ENCODE measurements around the gene CD320. TPM values are rescaled to one million over a fixed set of nuclear protein-coding genes. Genes with fewer than 3 reads are reported as not detected.
"Not testable (repeated sequence)": the region's sequence is repeated elsewhere in the genome, so short reads cannot be mapped to it uniquely, and the experiment has no call there.

Gene CD320
- total RNA-seq, 1 experiment from 2014 or later = 135 TPM

GRCh38 chr19:8269724-8270123 is 38.4 kb downstream of the CD320 start:
- ChIA-PET POLR2A (ENCODE audit: low non-redundant PET) (no interaction called here), CTCF (no interaction called here)
- H3K27ac ChIP-seq (ENCODE audit: low read depth, low read length, poor library complexity, severe bottlenecking) = no peak overlapping the region
- H3K27me3 ChIP-seq (replicated peaks; ENCODE audit: insufficient read depth, low read depth, low read length, poor library complexity) = no peaks in the 10 kb centered on the region
- DNase-seq (ENCODE audit: low spot score) = no peak
- BruUV-seq (replicated peaks) = no TSS peak
- H3K4me3 ChIP-seq (ENCODE audit: low read depth, low read length, poor library complexity, severe bottlenecking) = no peak overlapping the region
- H3K36me3 ChIP-seq (ENCODE audit: insufficient read depth, low read length, poor library complexity, severe bottlenecking) = no peaks in the 10 kb centered on the region
- no peaks in the 10 kb centered on the region for H3K9me3 ChIP-seq (ENCODE audit: low read depth, low read length, poor library complexity, severe bottlenecking)
- H3K4me1 ChIP-seq (ENCODE audit: insufficient read depth, low read length, poor library complexity, severe bottlenecking) = no peaks in the 10 kb centered on the region
- intact Hi-C loops (cut with micrococcal nuclease; ENCODE audit: unreplicated experiment) = no loop called here
- TF ChIP-seq CTCF (conservative IDR thresholded peaks at IDR 0.05; ENCODE audit: low read depth, low read length) (no peak), EZH2 (IDR thresholded peaks at IDR 0.05; ENCODE audit: borderline replicate concordance, low read depth, low read length, poor library complexity, severe bottlenecking) (no peak)

DNA sequence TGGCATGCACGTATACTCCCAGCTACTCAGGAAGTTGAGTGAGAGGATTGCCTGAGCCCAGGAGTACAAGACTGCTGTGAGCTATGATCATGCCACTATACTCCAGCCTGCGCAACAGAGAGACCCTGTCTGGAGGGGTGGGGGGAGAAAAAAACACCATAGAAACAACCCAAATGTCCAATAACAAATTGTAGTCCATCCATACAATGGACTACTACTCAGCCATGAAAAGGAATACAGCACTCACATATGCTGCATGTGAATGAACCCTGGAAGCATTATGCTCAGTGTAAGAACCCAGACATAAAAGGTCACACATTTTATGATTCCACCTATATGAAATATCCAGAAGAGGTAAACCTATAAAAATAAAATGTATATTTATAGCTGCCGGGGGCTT is 42.3 kb downstream of the CD320 start:
- BruUV-seq (replicated peaks) = no TSS peak
- no peak overlapping the region for H3K4me3 ChIP-seq (ENCODE audit: low read depth, low read length, poor library complexity, severe bottlenecking)
- no peak overlapping the region for H3K27ac ChIP-seq (ENCODE audit: low read depth, low read length, poor library complexity, severe bottlenecking)
- TF ChIP-seq CTCF (conservative IDR thresholded peaks at IDR 0.05; ENCODE audit: low read depth, low read length) (no peak), EZH2 (IDR thresholded peaks at IDR 0.05; ENCODE audit: borderline replicate concordance, low read depth, low read length, poor library complexity, severe bottlenecking) (no peak)
- H3K9me3 ChIP-seq (ENCODE audit: low read depth, low read length, poor library complexity, severe bottlenecking) = no peaks in the 10 kb centered on the region
- ChIA-PET CTCF (no interaction called here), POLR2A (ENCODE audit: low non-redundant PET) (no interaction called here)
- intact Hi-C loops (cut with micrococcal nuclease; ENCODE audit: unreplicated experiment) = no loop called here
- H3K27me3 ChIP-seq (replicated peaks; ENCODE audit: insufficient read depth, low read depth, low read length, poor library complexity) = no peaks in the 10 kb centered on the region
- no peaks in the 10 kb centered on the region for H3K4me1 ChIP-seq (ENCODE audit: insufficient read depth, low read length, poor library complexity, severe bottlenecking)
- no peak for DNase-seq (ENCODE audit: low spot score)
- H3K36me3 ChIP-seq (ENCODE audit: insufficient read depth, low read length, poor library complexity, severe bottlenecking) = no peaks in the 10 kb centered on the region

- H3K27me3 ChIP-seq (replicated peaks; ENCODE audit: insufficient read depth, low read depth, low read length, poor library complexity); H3K27ac ChIP-seq (ENCODE audit: low read depth, low read length, poor library complexity, severe bottlenecking); BruUV-seq (replicated peaks); DNase-seq (ENCODE audit: low spot score); H3K4me1 ChIP-seq (ENCODE audit: insufficient read depth, low read length, poor library complexity, severe bottlenecking); intact Hi-C loops (cut with micrococcal nuclease; ENCODE audit: unreplicated experiment); H3K9me3 ChIP-seq (ENCODE audit: low read depth, low read length, poor library complexity, severe bottlenecking); CTCF ChIA-PET; H3K4me3 ChIP-seq (ENCODE audit: low read depth, low read length, poor library complexity, severe bottlenecking); POLR2A ChIA-PET (ENCODE audit: low non-redundant PET); H3K36me3 ChIP-seq (ENCODE audit: insufficient read depth, low read length, poor library complexity, severe bottlenecking): not testable (repeated sequence)
Measured at GRCh38 chr19:8264248-8264647, 43.9 kb downstream of the CD320 start.

DNA sequence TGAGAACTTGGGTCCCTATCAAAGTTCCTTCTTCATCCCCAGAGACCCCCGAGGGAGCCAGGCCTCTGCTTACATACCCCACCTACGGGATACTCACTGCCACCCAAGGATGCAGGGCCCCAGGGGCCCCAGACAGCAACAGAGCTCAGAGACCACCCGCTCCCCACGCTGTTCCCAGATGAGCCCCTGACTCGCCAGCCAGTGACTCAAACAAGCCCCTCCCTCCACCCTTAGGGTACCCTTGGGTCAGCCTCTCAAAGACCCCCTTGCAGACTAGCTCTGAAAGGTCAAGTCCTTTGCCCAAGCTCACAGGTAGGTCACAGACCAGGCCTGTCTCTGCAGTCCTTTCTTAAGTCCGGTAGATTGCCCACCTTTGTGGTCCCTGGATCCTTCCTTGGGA is 45.7 kb downstream of the CD320 start:
- no peaks in the 10 kb centered on the region for H3K36me3 ChIP-seq (ENCODE audit: insufficient read depth, low read length, poor library complexity, severe bottlenecking)
- intact Hi-C loops (cut with micrococcal nuclease; ENCODE audit: unreplicated experiment) = no loop called here
- BruUV-seq (replicated peaks) = no TSS peak
- DNase-seq (ENCODE audit: low spot score) = no peak
- TF ChIP-seq EZH2 (IDR thresholded peaks at IDR 0.05; ENCODE audit: borderline replicate concordance, low read depth, low read length, poor library complexity, severe bottlenecking) (no peak), CTCF (conservative IDR thresholded peaks at IDR 0.05; ENCODE audit: low read depth, low read length) (no peak)
- H3K27me3 ChIP-seq (replicated peaks; ENCODE audit: insufficient read depth, low read depth, low read length, poor library complexity) = no peaks in the 10 kb centered on the region
- ChIA-PET CTCF (no interaction called here), POLR2A (ENCODE audit: low non-redundant PET) (no interaction called here)
- H3K4me3 ChIP-seq (ENCODE audit: low read depth, low read length, poor library complexity, severe bottlenecking) = no peak overlapping the region
- no peaks in the 10 kb centered on the region for H3K4me1 ChIP-seq (ENCODE audit: insufficient read depth, low read length, poor library complexity, severe bottlenecking)
- no peaks in the 10 kb centered on the region for H3K9me3 ChIP-seq (ENCODE audit: low read depth, low read length, poor library complexity, severe bottlenecking)
- no peak overlapping the region for H3K27ac ChIP-seq (ENCODE audit: low read depth, low read length, poor library complexity, severe bottlenecking)

Measured in A673 (cell line).